Esophagus squamous epithelium (tissue), 4 donors: ENCODE measurements around the gene C2CD2.

Experiments used
- CTCF ChIP-seq, 6 experiments: fragments of 450-650 bp in 4 of 6; fragments of 200-600 bp in 2 of 6; sonication (generic) in 2 of 6; IDR thresholded peaks; one replicate each; pipeline ENCODE4 v1.5.1; 2016 to 2019; ENCODE audit warnings: antibody characterized with exemption in 6 of 6, mild to moderate bottlenecking in 4 of 6, moderate library complexity in 4 of 6
- POLR2A ChIP-seq, 4 donors: fragments of 450-650 bp; IDR thresholded peaks; one replicate each; pipeline ENCODE4 v1.6.1; 2017; ENCODE audit warnings: antibody characterized with exemption in 4 of 4, mild to moderate bottlenecking in 4 of 4, moderate library complexity in 3 of 4

- TF ChIP-seq POLR2A (IDR thresholded peaks at IDR 0.05) (no peak), CTCF (IDR thresholded peaks at IDR 0.05) (no peak)
These were observed 35.1 kb downstream of the C2CD2 start for GRCh38 chr21:41918561-41919358.
